Left renal pelvis (tissue), 4 donors: ENCODE data around the gene ATP5ME. TPM values are rescaled to one million over a fixed set of nuclear protein-coding genes. Genes with fewer than 3 reads are reported as not detected.
"Not testable (repeated sequence)": the region's sequence is repeated elsewhere in the genome, so short reads cannot be mapped to it uniquely, and the experiment has no call there.

Experiments used
- DNase-seq, 4 donors: peaks; one replicate each; pipeline ENCODE4 v3.0.0-alpha.2; 2013; ENCODE audit warnings: low read depth in 4 of 4, low spot score in 3 of 4
- polyA plus RNA-seq, 4 donors: library from polyadenylated mRNA; unstranded; fragments of 120-200 nt; gene quantifications; one replicate each; pipeline ENCODE4 v1.2.1, GENCODE V29; 2013; ENCODE audit not compliant: insufficient read length in 4 of 4

Gene ATP5ME
- polyA plus RNA-seq: 100 to 1,000 TPM; 171 to 315 (median 274) TPM

GRCh38 chr4:674172-675035 lies at the start of gene ATP5ME, which contains the start of gene MYL5:
Gene ATP5ME (minus strand): TSS chr4:674276. CDS start chr4:674247, 29 bp downstream.
Gene MYL5 (plus strand): TSS chr4:674542. CDS start chr4:678027, 3,485 bp downstream.
- DNase-seq: peak; percentile 93 to 97 (median 94)

GRCh38 chr4:722851-723360 lies 48.8 kb upstream of the ATP5ME start:
- no peak for DNase-seq

GRCh38 chr4:722169-722725 lies 48.2 kb upstream of the ATP5ME start:
- DNase-seq: no peak

- no peak for DNase-seq
Observed at GRCh38 chr4:721261-722168, 47.4 kb upstream of the ATP5ME start.

GRCh38 chr4:720111-720860 lies 46.2 kb upstream of the ATP5ME start:
- DNase-seq: no peak

- DNase-seq: no peak
Observed at GRCh38 chr4:718460-718859, 44.4 kb upstream of the ATP5ME start.

- DNase-seq: no peak
Observed at GRCh38 chr4:717601-718320, 43.7 kb upstream of the ATP5ME start.

GRCh38 chr4:714087-714486 lies 40.0 kb upstream of the ATP5ME start:
- no peak for DNase-seq

GRCh38 chr4:712916-713632 lies 39.0 kb upstream of the ATP5ME start:
- DNase-seq: no peak

GRCh38 chr4:712093-712492 lies 38.0 kb upstream of the ATP5ME start:
- DNase-seq: no peak

- no peak for DNase-seq
Observed at GRCh38 chr4:710916-711315, 36.8 kb upstream of the ATP5ME start.

GRCh38 chr4:710116-710515 lies 36.0 kb upstream of the ATP5ME start:
- no peak for DNase-seq

- DNase-seq: no peak
Observed at GRCh38 chr4:709348-709747, 35.3 kb upstream of the ATP5ME start.

- no peak for DNase-seq
Observed at GRCh38 chr4:708631-708933, 34.5 kb upstream of the ATP5ME start.

- DNase-seq: no peak
Observed at GRCh38 chr4:707929-708630, 34.0 kb upstream of the ATP5ME start.

- no peak for DNase-seq
Observed at GRCh38 chr4:706834-707598, 32.9 kb upstream of the ATP5ME start.

- not testable (repeated sequence) for DNase-seq
Observed at GRCh38 chr4:706083-706633, 32.1 kb upstream of the ATP5ME start.
